ENCODE data around the gene CXorf49B.
"Not testable (repeated sequence)": the region's sequence is repeated elsewhere in the genome, so short reads cannot be mapped to it uniquely, and the experiment has no call there.

The CXorf49B gene

DNA sequence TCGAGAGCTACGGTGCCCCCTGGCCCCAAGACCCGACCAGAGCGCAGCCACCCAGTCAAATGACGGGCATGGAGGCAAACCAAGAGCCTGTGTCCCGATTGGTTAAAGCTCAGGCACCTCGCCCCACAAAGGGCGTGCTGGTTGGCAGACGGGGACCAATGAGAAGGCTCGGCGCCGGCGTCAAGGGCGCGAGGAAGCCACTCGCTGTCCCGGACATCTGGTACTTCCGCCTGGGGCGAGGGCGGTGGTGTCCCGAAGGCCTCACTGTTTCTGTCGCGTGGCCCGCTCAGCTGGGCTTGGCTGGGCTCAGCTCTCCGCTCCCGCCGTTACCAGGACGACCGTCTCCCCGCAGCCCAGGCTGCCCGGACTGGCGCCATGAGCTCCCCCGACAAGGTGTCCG lies at the start of gene CXorf49B:
Gene CXorf49B, plus strand, starts transcription at position 301 of the 400 bp plus-strand sequence. Its CDS starts 75 bp downstream, at position 376.
- not testable (repeated sequence) for H3K27ac ChIP-seq; H3K4me3 ChIP-seq (IDR thresholded peaks at IDR 0.05; ENCODE audit: insufficient read depth, low read depth, low read length); H3K79me2 ChIP-seq (ENCODE audit: insufficient read depth, low read depth); H4K20me1 ChIP-seq (ENCODE audit: insufficient read depth); H2AFZ ChIP-seq (ENCODE audit: low read depth); H3K4me2 ChIP-seq; H3K9ac ChIP-seq; H3K27me3 ChIP-seq (ENCODE audit: insufficient read depth, low read depth); H3K4me1 ChIP-seq (ENCODE audit: low read depth, poor library complexity, severe bottlenecking); H3K36me3 ChIP-seq (ENCODE audit: insufficient read depth)

DNA sequence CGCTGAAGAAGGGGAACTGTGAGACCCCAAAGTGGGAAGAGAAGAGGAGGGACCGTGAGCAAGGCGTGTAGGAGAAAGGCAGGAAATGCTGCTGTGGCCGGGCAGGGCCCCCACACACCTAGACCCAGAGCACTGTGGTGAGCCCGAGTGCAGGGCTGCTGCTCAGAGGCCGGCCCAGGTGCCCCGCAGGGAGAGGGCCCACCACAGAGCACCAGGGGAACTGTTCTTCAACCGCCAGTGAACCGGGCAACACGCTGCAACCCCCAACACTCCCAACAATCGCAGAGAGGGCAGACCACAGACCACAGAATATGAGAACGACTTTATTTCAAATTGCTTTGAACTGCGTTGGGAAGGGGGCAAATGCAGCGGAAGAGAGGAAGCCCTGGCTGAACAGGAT lies 49.1 kb upstream of the CXorf49B start:
- not testable (repeated sequence) for H3K27ac ChIP-seq; H3K4me1 ChIP-seq (ENCODE audit: low read depth, poor library complexity, severe bottlenecking); H3K9ac ChIP-seq; H3K4me2 ChIP-seq; H3K36me3 ChIP-seq (ENCODE audit: insufficient read depth); H3K79me2 ChIP-seq (ENCODE audit: insufficient read depth, low read depth); H3K4me3 ChIP-seq (IDR thresholded peaks at IDR 0.05; ENCODE audit: insufficient read depth, low read depth, low read length); H4K20me1 ChIP-seq (ENCODE audit: insufficient read depth); H2AFZ ChIP-seq (ENCODE audit: low read depth); H3K27me3 ChIP-seq (ENCODE audit: insufficient read depth, low read depth)

DNA sequence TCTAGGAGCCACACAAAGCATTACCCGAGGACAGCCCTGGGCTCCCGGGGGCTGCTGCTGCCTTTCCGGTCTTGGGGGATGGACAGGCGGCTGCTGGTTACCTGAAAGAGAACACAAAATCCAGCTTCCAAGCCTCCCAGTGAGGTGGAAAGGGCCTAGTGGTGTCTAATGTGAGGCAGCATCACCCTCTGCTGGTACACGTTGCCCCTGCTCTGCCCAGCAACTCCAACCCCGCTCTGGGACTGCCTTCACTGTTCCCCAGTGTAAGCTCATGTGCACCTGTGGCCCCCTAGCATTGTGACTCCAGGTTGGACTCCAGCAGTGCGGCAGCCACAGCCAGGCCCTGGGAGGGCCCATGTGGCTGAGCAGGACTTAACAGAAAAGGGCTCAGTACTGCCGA lies 47.6 kb upstream of the CXorf49B start:
- H3K27me3 ChIP-seq (ENCODE audit: insufficient read depth, low read depth); H3K79me2 ChIP-seq (ENCODE audit: insufficient read depth, low read depth): not testable (repeated sequence)

DNA sequence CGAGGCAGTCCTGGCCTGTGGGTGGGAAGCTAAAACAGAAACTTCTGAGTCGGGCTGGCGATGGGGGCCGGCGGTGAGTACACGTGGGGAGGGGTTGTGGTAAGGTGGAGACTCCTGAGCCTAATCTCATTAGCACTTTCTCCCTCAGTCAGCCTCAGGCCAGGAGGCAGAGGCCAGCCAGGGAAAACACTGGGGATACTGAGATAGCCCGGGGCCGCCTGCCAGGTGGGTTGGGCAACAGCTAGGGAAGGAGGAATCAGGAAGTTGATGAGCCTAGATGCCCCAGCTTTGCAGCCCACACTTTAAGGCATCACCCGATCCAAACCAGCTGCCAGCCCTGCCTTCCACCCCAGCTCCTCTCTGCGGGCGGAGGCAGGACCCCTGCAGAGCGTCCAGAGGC lies 46.8 kb upstream of the CXorf49B start:
- not testable (repeated sequence) for H3K79me2 ChIP-seq (ENCODE audit: insufficient read depth, low read depth); H3K27me3 ChIP-seq (ENCODE audit: insufficient read depth, low read depth); H3K4me1 ChIP-seq (ENCODE audit: low read depth, poor library complexity, severe bottlenecking); H3K4me2 ChIP-seq; H2AFZ ChIP-seq (ENCODE audit: low read depth); H3K27ac ChIP-seq; H3K4me3 ChIP-seq (IDR thresholded peaks at IDR 0.05; ENCODE audit: insufficient read depth, low read depth, low read length); H3K36me3 ChIP-seq (ENCODE audit: insufficient read depth); H4K20me1 ChIP-seq (ENCODE audit: insufficient read depth); H3K9ac ChIP-seq

More for the DNA sequence above, 47.6 kb upstream of the CXorf49B start:
- not testable (repeated sequence) for H3K4me2 ChIP-seq; H3K9ac ChIP-seq; H2AFZ ChIP-seq (ENCODE audit: low read depth); H4K20me1 ChIP-seq (ENCODE audit: insufficient read depth); H3K36me3 ChIP-seq (ENCODE audit: insufficient read depth); H3K4me3 ChIP-seq (IDR thresholded peaks at IDR 0.05; ENCODE audit: insufficient read depth, low read depth, low read length); H3K27ac ChIP-seq; H3K4me1 ChIP-seq (ENCODE audit: low read depth, poor library complexity, severe bottlenecking)

DNA sequence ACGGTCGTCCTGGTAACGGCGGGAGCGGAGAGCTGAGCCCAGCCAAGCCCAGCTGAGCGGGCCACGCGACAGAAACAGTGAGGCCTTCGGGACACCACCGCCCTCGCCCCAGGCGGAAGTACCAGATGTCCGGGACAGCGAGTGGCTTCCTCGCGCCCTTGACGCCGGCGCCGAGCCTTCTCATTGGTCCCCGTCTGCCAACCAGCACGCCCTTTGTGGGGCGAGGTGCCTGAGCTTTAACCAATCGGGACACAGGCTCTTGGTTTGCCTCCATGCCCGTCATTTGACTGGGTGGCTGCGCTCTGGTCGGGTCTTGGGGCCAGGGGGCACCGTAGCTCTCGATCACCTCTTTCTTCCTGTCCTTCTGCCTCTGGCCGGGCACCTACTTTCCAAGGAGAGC lies 45.0 kb upstream of the CXorf49B start, which contains the start of gene CXorf49:
Gene CXorf49, minus strand, starts transcription at position 101 of the 400 bp plus-strand sequence. CDS start 134 bp downstream, outside the sequence.
- not testable (repeated sequence) for H3K79me2 ChIP-seq (ENCODE audit: insufficient read depth, low read depth); H3K27me3 ChIP-seq (ENCODE audit: insufficient read depth, low read depth); H3K4me1 ChIP-seq (ENCODE audit: low read depth, poor library complexity, severe bottlenecking); H3K9ac ChIP-seq; H3K36me3 ChIP-seq (ENCODE audit: insufficient read depth); H3K4me3 ChIP-seq (IDR thresholded peaks at IDR 0.05; ENCODE audit: insufficient read depth, low read depth, low read length); H2AFZ ChIP-seq (ENCODE audit: low read depth); H3K27ac ChIP-seq; H4K20me1 ChIP-seq (ENCODE audit: insufficient read depth); H3K4me2 ChIP-seq

DNA sequence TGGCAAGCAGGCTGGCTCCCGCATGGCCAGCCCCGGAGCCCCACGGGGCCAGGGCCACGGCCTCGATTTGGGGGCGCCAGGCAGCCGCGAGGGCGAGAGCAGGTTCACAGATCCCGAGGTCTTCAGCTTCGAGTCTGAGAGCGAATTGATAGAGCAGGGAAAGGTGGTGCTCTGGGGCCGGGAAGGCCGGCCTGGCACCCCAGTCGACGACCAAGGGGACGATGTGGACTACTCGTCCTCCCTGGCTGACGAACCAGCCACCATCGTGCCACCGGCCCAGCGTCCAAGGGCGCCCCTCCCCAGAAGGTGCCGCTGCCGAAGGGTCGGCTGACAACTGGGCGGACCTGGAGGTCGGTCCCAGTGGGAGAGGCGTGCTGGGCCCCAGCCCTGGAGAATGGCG lies 44.0 kb upstream of the CXorf49B start:
- not testable (repeated sequence) for H3K9ac ChIP-seq; H3K79me2 ChIP-seq (ENCODE audit: insufficient read depth, low read depth); H3K27ac ChIP-seq; H2AFZ ChIP-seq (ENCODE audit: low read depth); H3K4me3 ChIP-seq (IDR thresholded peaks at IDR 0.05; ENCODE audit: insufficient read depth, low read depth, low read length); H3K4me1 ChIP-seq (ENCODE audit: low read depth, poor library complexity, severe bottlenecking); H3K27me3 ChIP-seq (ENCODE audit: insufficient read depth, low read depth); H3K36me3 ChIP-seq (ENCODE audit: insufficient read depth); H4K20me1 ChIP-seq (ENCODE audit: insufficient read depth); H3K4me2 ChIP-seq

DNA sequence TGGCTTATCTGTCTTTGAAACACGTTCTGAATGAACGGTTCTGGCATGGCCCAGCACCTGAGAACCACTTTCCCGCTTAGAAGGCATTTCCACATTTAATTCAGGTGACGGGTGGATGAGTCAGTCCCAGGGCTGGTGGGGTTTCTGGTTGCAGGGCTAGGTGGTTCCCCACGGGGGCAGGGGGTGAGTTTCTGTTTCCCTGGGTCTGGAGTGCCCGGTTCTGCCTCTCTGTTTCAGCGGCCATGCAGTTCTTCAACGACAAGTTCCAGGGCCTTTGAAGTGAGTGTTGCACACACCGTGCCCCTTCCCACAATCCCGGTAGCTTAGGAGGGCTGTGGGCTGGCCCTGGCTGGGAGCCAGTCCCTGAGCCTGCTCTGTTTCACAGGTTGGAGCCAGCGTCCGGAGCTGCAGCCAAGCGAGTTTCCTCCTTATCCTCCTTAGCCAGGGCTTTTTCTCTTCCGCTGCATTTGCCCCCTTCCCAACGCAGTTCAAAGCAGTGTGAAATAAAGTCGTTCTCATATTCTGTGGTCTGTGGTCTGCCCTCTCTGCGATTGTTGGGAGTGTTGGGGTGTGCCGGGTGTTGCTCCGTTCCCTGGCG lies 42.8 kb upstream of the CXorf49B start:
- not testable (repeated sequence) for H3K79me2 ChIP-seq (ENCODE audit: insufficient read depth, low read depth); H3K9ac ChIP-seq; H3K4me2 ChIP-seq; H2AFZ ChIP-seq (ENCODE audit: low read depth); H4K20me1 ChIP-seq (ENCODE audit: insufficient read depth); H3K4me3 ChIP-seq (IDR thresholded peaks at IDR 0.05; ENCODE audit: insufficient read depth, low read depth, low read length); H3K4me1 ChIP-seq (ENCODE audit: low read depth, poor library complexity, severe bottlenecking); H3K36me3 ChIP-seq (ENCODE audit: insufficient read depth); H3K27ac ChIP-seq; H3K27me3 ChIP-seq (ENCODE audit: insufficient read depth, low read depth)

DNA sequence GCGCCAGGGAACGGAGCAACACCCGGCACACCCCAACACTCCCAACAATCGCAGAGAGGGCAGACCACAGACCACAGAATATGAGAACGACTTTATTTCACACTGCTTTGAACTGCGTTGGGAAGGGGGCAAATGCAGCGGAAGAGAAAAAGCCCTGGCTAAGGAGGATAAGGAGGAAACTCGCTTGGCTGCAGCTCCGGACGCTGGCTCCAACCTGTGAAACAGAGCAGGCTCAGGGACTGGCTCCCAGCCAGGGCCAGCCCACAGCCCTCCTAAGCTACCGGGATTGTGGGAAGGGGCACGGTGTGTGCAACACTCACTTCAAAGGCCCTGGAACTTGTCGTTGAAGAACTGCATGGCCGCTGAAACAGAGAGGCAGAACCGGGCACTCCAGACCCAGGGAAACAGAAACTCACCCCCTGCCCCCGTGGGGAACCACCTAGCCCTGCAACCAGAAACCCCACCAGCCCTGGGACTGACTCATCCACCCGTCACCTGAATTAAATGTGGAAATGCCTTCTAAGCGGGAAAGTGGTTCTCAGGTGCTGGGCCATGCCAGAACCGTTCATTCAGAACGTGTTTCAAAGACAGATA lies 2.4 kb upstream of the CXorf49B start:
- H3K79me2 ChIP-seq (ENCODE audit: insufficient read depth, low read depth); H4K20me1 ChIP-seq (ENCODE audit: insufficient read depth); H3K4me1 ChIP-seq (ENCODE audit: low read depth, poor library complexity, severe bottlenecking); H3K4me2 ChIP-seq; H3K27ac ChIP-seq; H3K4me3 ChIP-seq (IDR thresholded peaks at IDR 0.05; ENCODE audit: insufficient read depth, low read depth, low read length); H2AFZ ChIP-seq (ENCODE audit: low read depth); H3K9ac ChIP-seq; H3K27me3 ChIP-seq (ENCODE audit: insufficient read depth, low read depth); H3K36me3 ChIP-seq (ENCODE audit: insufficient read depth): not testable (repeated sequence)

DNA sequence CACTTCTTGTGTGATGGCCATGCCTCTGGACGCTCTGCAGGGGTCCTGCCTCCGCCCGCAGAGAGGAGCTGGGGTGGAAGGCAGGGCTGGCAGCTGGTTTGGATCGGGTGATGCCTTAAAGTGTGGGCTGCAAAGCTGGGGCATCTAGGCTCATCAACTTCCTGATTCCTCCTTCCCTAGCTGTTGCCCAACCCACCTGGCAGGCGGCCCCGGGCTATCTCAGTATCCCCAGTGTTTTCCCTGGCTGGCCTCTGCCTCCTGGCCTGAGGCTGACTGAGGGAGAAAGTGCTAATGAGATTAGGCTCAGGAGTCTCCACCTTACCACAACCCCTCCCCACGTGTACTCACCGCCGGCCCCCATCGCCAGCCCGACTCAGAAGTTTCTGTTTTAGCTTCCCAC lies 1.7 kb downstream of the CXorf49B start:
- H3K36me3 ChIP-seq (ENCODE audit: insufficient read depth); H3K27ac ChIP-seq; H3K4me3 ChIP-seq (IDR thresholded peaks at IDR 0.05; ENCODE audit: insufficient read depth, low read depth, low read length); H3K4me2 ChIP-seq; H2AFZ ChIP-seq (ENCODE audit: low read depth); H3K9ac ChIP-seq; H3K4me1 ChIP-seq (ENCODE audit: low read depth, poor library complexity, severe bottlenecking); H3K79me2 ChIP-seq (ENCODE audit: insufficient read depth, low read depth); H3K27me3 ChIP-seq (ENCODE audit: insufficient read depth, low read depth); H4K20me1 ChIP-seq (ENCODE audit: insufficient read depth): not testable (repeated sequence)

DNA sequence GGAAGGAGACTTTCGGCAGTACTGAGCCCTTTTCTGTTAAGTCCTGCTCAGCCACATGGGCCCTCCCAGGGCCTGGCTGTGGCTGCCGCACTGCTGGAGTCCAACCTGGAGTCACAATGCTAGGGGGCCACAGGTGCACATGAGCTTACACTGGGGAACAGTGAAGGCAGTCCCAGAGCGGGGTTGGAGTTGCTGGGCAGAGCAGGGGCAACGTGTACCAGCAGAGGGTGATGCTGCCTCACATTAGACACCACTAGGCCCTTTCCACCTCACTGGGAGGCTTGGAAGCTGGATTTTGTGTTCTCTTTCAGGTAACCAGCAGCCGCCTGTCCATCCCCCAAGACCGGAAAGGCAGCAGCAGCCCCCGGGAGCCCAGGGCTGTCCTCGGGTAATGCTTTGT lies 2.5 kb downstream of the CXorf49B start:
- not testable (repeated sequence) for H3K4me1 ChIP-seq (ENCODE audit: low read depth, poor library complexity, severe bottlenecking); H4K20me1 ChIP-seq (ENCODE audit: insufficient read depth); H3K4me3 ChIP-seq (IDR thresholded peaks at IDR 0.05; ENCODE audit: insufficient read depth, low read depth, low read length); H3K36me3 ChIP-seq (ENCODE audit: insufficient read depth); H3K27me3 ChIP-seq (ENCODE audit: insufficient read depth, low read depth); H3K9ac ChIP-seq; H3K79me2 ChIP-seq (ENCODE audit: insufficient read depth, low read depth); H3K4me2 ChIP-seq; H3K27ac ChIP-seq; H2AFZ ChIP-seq (ENCODE audit: low read depth)

Data from KMS-11 (cell line).